HCT116 (cell line): ENCODE results near the gene ADGRV1.
"Not testable (repeated sequence)": the region's sequence is repeated elsewhere in the genome, so short reads cannot be mapped to it uniquely, and the experiment has no call there.

Experiments
- EZH2 ChIP-seq: fragments of 200-600 bp; sonication (generic); IDR thresholded peaks from 2 replicates; pipeline ENCODE4 v1.6.1; 2017; ENCODE audit warnings: antibody characterized with exemption, mixed run types
- POLR2AphosphoS5 ChIP-seq: IDR thresholded peaks from 2 replicates; pipeline ENCODE4 v1.6.1; 2011; ENCODE audit warnings: mild to moderate bottlenecking, low read depth, low read length, moderate library complexity
- SIN3A ChIP-seq: IDR thresholded peaks from 2 replicates; pipeline ENCODE4 v1.6.1; 2012; ENCODE audit warnings: low read depth
- TCF7L2 ChIP-seq: IDR thresholded peaks from 2 replicates; pipeline ENCODE4 v1.7.0; 2011; ENCODE audit warnings: borderline replicate concordance, inconsistent platforms; ENCODE audit not compliant: insufficient read depth, insufficient read length; ENCODE audit errors: extremely low read depth
- TF ChIP-seq, protein P1 (sequence below), 3 experiments: fragments of 200-600 bp in 1 of 3; sonication (generic) in 1 of 3; IDR thresholded peaks in 2 of 3; conservative IDR thresholded peaks in 1 of 3; 2 replicates each; pipeline ENCODE4 v1.5.1; 2012 to 2017; ENCODE audit warnings: low read depth in 2 of 3, low read length in 2 of 3, antibody characterized with exemption in 1 of 3, borderline replicate concordance in 1 of 3, control low read depth in 1 of 3, mild to moderate bottlenecking in 1 of 3, mixed read lengths in 1 of 3, mixed run types in 1 of 3, moderate library complexity in 1 of 3; ENCODE audit not compliant: insufficient read depth in 1 of 3
- TF ChIP-seq, protein P2 (sequence below): IDR thresholded peaks from 2 replicates; pipeline ENCODE4 v1.6.1; 2012; ENCODE audit warnings: low read depth

DNA sequence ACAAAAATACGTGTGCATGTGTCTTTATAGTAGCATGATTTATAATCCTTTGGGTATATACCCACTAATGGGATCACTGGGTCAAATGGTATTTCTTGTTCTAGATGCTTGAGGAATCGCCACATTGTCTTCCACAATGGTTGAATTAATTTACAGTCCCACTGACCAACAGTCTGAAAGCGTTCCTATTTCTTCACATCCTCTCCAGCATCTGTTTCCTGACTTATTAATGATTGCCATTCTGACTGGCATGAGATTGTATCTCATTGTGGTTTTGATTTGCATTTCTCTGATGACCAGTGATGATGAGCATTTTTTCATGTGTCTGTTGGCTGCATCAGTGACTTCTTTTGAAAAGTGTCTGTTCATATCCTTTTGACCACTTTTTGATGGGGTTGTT, 18.0 kb downstream of the ADGRV1 start:
- TF ChIP-seq EZH2, TCF7L2, POLR2AphosphoS5, SIN3A: not testable (repeated sequence)
- TF ChIP-seq, protein P1, sequence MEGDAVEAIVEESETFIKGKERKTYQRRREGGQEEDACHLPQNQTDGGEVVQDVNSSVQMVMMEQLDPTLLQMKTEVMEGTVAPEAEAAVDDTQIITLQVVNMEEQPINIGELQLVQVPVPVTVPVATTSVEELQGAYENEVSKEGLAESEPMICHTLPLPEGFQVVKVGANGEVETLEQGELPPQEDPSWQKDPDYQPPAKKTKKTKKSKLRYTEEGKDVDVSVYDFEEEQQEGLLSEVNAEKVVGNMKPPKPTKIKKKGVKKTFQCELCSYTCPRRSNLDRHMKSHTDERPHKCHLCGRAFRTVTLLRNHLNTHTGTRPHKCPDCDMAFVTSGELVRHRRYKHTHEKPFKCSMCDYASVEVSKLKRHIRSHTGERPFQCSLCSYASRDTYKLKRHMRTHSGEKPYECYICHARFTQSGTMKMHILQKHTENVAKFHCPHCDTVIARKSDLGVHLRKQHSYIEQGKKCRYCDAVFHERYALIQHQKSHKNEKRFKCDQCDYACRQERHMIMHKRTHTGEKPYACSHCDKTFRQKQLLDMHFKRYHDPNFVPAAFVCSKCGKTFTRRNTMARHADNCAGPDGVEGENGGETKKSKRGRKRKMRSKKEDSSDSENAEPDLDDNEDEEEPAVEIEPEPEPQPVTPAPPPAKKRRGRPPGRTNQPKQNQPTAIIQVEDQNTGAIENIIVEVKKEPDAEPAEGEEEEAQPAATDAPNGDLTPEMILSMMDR (IDR thresholded peaks at IDR 0.05 in 2 of 3, conservative IDR thresholded peaks at IDR 0.05 in 1 of 3; ENCODE audit: borderline replicate concordance in 1 of 3, insufficient read depth in 1 of 3, low read depth in 2 of 3, low read length in 2 of 3), result not testable (repeated sequence)
- TF ChIP-seq, protein P2, sequence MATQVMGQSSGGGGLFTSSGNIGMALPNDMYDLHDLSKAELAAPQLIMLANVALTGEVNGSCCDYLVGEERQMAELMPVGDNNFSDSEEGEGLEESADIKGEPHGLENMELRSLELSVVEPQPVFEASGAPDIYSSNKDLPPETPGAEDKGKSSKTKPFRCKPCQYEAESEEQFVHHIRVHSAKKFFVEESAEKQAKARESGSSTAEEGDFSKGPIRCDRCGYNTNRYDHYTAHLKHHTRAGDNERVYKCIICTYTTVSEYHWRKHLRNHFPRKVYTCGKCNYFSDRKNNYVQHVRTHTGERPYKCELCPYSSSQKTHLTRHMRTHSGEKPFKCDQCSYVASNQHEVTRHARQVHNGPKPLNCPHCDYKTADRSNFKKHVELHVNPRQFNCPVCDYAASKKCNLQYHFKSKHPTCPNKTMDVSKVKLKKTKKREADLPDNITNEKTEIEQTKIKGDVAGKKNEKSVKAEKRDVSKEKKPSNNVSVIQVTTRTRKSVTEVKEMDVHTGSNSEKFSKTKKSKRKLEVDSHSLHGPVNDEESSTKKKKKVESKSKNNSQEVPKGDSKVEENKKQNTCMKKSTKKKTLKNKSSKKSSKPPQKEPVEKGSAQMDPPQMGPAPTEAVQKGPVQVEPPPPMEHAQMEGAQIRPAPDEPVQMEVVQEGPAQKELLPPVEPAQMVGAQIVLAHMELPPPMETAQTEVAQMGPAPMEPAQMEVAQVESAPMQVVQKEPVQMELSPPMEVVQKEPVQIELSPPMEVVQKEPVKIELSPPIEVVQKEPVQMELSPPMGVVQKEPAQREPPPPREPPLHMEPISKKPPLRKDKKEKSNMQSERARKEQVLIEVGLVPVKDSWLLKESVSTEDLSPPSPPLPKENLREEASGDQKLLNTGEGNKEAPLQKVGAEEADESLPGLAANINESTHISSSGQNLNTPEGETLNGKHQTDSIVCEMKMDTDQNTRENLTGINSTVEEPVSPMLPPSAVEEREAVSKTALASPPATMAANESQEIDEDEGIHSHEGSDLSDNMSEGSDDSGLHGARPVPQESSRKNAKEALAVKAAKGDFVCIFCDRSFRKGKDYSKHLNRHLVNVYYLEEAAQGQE, result not testable (repeated sequence)
